ENCODE data around the gene CYP1A2. TPM values are rescaled to one million over a fixed set of nuclear protein-coding genes. Genes with fewer than 3 reads are reported as not detected.

Gene CYP1A2
- total RNA-seq, 2 experiments from 2014 or later = not detected

GRCh38 chr15:74799856-74800558, 51.4 kb downstream of the CYP1A2 start:
- Mint-ChIP-seq H3K36me3 (peaks cover 53% of the 10 kb centered on the region), H3K9me3 (ENCODE audit: low read depth) (no peaks in the 10 kb centered on the region), H3K27ac (peak overlapping the region; percentile 74), H3K27me3 (no peaks in the 10 kb centered on the region), H3K4me3 (no peak overlapping the region), H3K4me1 (peaks cover 54% of the 10 kb centered on the region)
- DNase-seq (peak; percentile 90), ATAC-seq (peak; percentile 91)
- CTCF ChIA-PET = interaction anchor here (0.8 to 25.9 kb wide), 23 partner anchors 8 to 404 kb away, joined by 3 to 1355 read pairs (median 3); partner anchors contain the start of genes CPLX3, CSK, CYP1A1 and FAM219B

- peaks cover 49% of the 10 kb centered on the region for H3K4me1 Mint-ChIP-seq
- H3K4me3 Mint-ChIP-seq = no peak overlapping the region
- H3K36me3 Mint-ChIP-seq = peaks cover 51% of the 10 kb centered on the region
- no peak for DNase-seq
- no peaks in the 10 kb centered on the region for H3K27me3 Mint-ChIP-seq
- ATAC-seq = no peak
- peak overlapping the region; percentile 74 for H3K27ac Mint-ChIP-seq
- CTCF ChIA-PET = interaction anchor here (1.5 to 25.9 kb wide), 3 partner anchors 10 to 150 kb away, joined by 5 to 1355 read pairs (median 6); partner anchors contain the start of gene CSK
- no peaks in the 10 kb centered on the region for H3K9me3 Mint-ChIP-seq (ENCODE audit: low read depth)
Measured at GRCh38 chr15:74800559-74801094, 52.0 kb downstream of the CYP1A2 start.

GRCh38 chr15:74801311-74801997, 52.8 kb downstream of the CYP1A2 start:
- CTCF ChIA-PET = interaction anchor here (1.0 to 25.9 kb wide), 2 partner anchors 22 to 167 kb away, joined by 3 to 1355 read pairs; partner anchors contain the start of gene CSK
- H3K4me1 Mint-ChIP-seq = peaks cover 45% of the 10 kb centered on the region
- DNase-seq (no peak), ATAC-seq (no peak)
- H3K9me3 Mint-ChIP-seq (ENCODE audit: low read depth) = no peaks in the 10 kb centered on the region
- H3K27ac Mint-ChIP-seq = no peak overlapping the region
- H3K27me3 Mint-ChIP-seq = no peaks in the 10 kb centered on the region
- no peak overlapping the region for H3K4me3 Mint-ChIP-seq
- peaks cover 47% of the 10 kb centered on the region for H3K36me3 Mint-ChIP-seq

GRCh38 chr15:74802290-74802689, 53.6 kb downstream of the CYP1A2 start:
- Mint-ChIP-seq H3K27ac (no peak overlapping the region), H3K4me3 (no peak overlapping the region), H3K36me3 (peaks cover 48% of the 10 kb centered on the region), H3K4me1 (peaks cover 49% of the 10 kb centered on the region), H3K27me3 (no peaks in the 10 kb centered on the region), H3K9me3 (ENCODE audit: low read depth) (no peaks in the 10 kb centered on the region)
- DNase-seq (no peak), ATAC-seq (no peak)
- CTCF ChIA-PET = interaction anchor here (1.0 to 25.9 kb wide), 2 partner anchors 23 to 168 kb away, joined by 3 to 1355 read pairs; partner anchors contain the start of gene CSK

GRCh38 chr15:74802862-74803447, 54.3 kb downstream of the CYP1A2 start:
- no peaks in the 10 kb centered on the region for H3K27me3 Mint-ChIP-seq
- peaks cover 48% of the 10 kb centered on the region for H3K36me3 Mint-ChIP-seq
- H3K4me1 Mint-ChIP-seq = peaks cover 42% of the 10 kb centered on the region
- no peak overlapping the region for H3K27ac Mint-ChIP-seq
- no peak for DNase-seq
- no peak for ATAC-seq
- H3K4me3 Mint-ChIP-seq = no peak overlapping the region
- H3K9me3 Mint-ChIP-seq (ENCODE audit: low read depth) = no peaks in the 10 kb centered on the region
- CTCF ChIA-PET = interaction anchor here (0.6 to 25.9 kb wide), 4 partner anchors 18 to 65 kb away, joined by 3 to 1355 read pairs (median 28); partner anchors contain the start of gene CSK

- Mint-ChIP-seq H3K4me1 (peaks cover 22% of the 10 kb centered on the region), H3K27ac (no peak overlapping the region)
Measured at GRCh38 chr15:74804935-74805334, 56.3 kb downstream of the CYP1A2 start.

More at GRCh38 chr15:74804935-74805334, 56.3 kb downstream of the CYP1A2 start:
- ATAC-seq (no peak), DNase-seq (no peak)
- CTCF ChIA-PET = interaction anchor here (0.9 to 5.6 kb wide), 16 partner anchors 8 to 172 kb away, joined by 3 to 54 read pairs (median 4); partner anchors contain the start of genes LMAN1L and ULK3
- peaks cover 35% of the 10 kb centered on the region for H3K36me3 Mint-ChIP-seq
- no peak overlapping the region for H3K4me3 Mint-ChIP-seq
- no peaks in the 10 kb centered on the region for H3K9me3 Mint-ChIP-seq (ENCODE audit: low read depth)
- peaks cover 2% of the 10 kb centered on the region for H3K27me3 Mint-ChIP-seq

Small RNAs within 50 kb of the gene (microRNA-seq; reads per million reads assigned to microRNA genes)
- not detected for gene MIR4513

Other genes with a start within 250 kb of the CYP1A2 start
- 10 to 100 TPM; 56.0 to 63.6 TPM for gene ARID3B, start 207.6 kb upstream of the CYP1A2 start, total RNA-seq
- 100 to 1,000 TPM; 120 to 140 TPM for gene CLK3, start 133.0 kb upstream of the CYP1A2 start, total RNA-seq
- 10 to 100 TPM; 41.8 to 47.7 TPM for gene EDC3, start 52.8 kb upstream of the CYP1A2 start, total RNA-seq
- 1 to 10 TPM; 1.2 to 2.8 TPM for gene CYP1A1, start 23.3 kb upstream of the CYP1A2 start, total RNA-seq
- gene CSK, start 33.2 kb downstream of the CYP1A2 start, total RNA-seq = 100 to 1,000 TPM; 349 to 369 TPM
- not detected for gene LMAN1L, start 64.0 kb downstream of the CYP1A2 start, total RNA-seq
- under 1 TPM in 1 of 2 experiments, not detected in 1; 0.35 TPM for gene CPLX3, start 77.8 kb downstream of the CYP1A2 start, total RNA-seq
- 10 to 100 TPM; 48.5 to 58.6 TPM for gene ULK3, start 94.3 kb downstream of the CYP1A2 start, total RNA-seq
- gene SCAMP2, start 124.5 kb downstream of the CYP1A2 start, total RNA-seq = 100 to 1,000 TPM; 108 to 115 TPM
- 10 to 100 TPM; 52.8 to 59.0 TPM for gene MPI, start 141.2 kb downstream of the CYP1A2 start, total RNA-seq
- 100 to 1,000 TPM in 1 of 2 experiments, 10 to 100 TPM in 1; 95.2 to 119 TPM for gene FAM219B, start 158.0 kb downstream of the CYP1A2 start, total RNA-seq
- gene COX5A, start 189.2 kb downstream of the CYP1A2 start, total RNA-seq = 100 to 1,000 TPM; 322 to 326 TPM
- 1 to 10 TPM; 6.8 to 7.5 TPM for gene RPP25, start 207.9 kb downstream of the CYP1A2 start, total RNA-seq
- under 1 TPM; 0.61 to 0.94 TPM for gene SCAMP5, start 246.7 kb downstream of the CYP1A2 start, total RNA-seq

Data from activated CD8-positive, alpha-beta memory T cell treated with anti-CD3 and anti-CD28 coated beads, Interleukin-2, amount 10 ng/mL, durations not matched to agents 7 days and 5 days (primary cell).